Trophoblast cell (in vitro differentiated cells and primary cell): Measurements from ENCODE around the gene GSN.
"Not testable (repeated sequence)": the region's sequence is repeated elsewhere in the genome, so short reads cannot be mapped to it uniquely, and the experiment has no call there.

Experiments
- DNase-seq, 2 donors: peaks; one replicate each; pipeline ENCODE4 v3.0.0-alpha.2; 2016
- H2AFZ ChIP-seq: 2 replicates; pipeline ENCODE4 v1.6.1; 2013; ENCODE audit warnings: low read length, moderate library complexity, mild to moderate bottlenecking; ENCODE audit not compliant: insufficient read depth, poor library complexity
- H2AK5ac ChIP-seq: 2 replicates; pipeline ENCODE4 v1.6.1; 2013; ENCODE audit warnings: mild to moderate bottlenecking, low read length
- H2BK120ac ChIP-seq: 2 replicates; pipeline ENCODE4 v1.6.1; 2013; ENCODE audit warnings: low read length, mild to moderate bottlenecking, moderate library complexity; ENCODE audit not compliant: insufficient read depth, poor library complexity
- H2BK12ac ChIP-seq: 2 replicates; pipeline ENCODE4 v1.6.1; 2013; ENCODE audit warnings: mild to moderate bottlenecking, low read length, moderate library complexity
- H2BK5ac ChIP-seq: 2 replicates; pipeline ENCODE4 v1.6.1; 2013; ENCODE audit warnings: low read length, low read depth, moderate library complexity, mild to moderate bottlenecking; ENCODE audit not compliant: poor library complexity
- H3K14ac ChIP-seq: 2 replicates; pipeline ENCODE4 v1.6.1; 2013; ENCODE audit warnings: mild to moderate bottlenecking, low read length
- H3K18ac ChIP-seq: 2 replicates; pipeline ENCODE4 v1.6.1; 2013; ENCODE audit warnings: mild to moderate bottlenecking, low read length
- H3K23ac ChIP-seq: 2 replicates; pipeline ENCODE4 v1.6.1; 2013; ENCODE audit warnings: low read length
- H3K27ac ChIP-seq: 2 replicates; pipeline ENCODE4 v1.5.1; 2013; ENCODE audit warnings: low read depth, mild to moderate bottlenecking, inconsistent platforms, low read length, moderate library complexity
- H3K27me3 ChIP-seq: 2 replicates; pipeline ENCODE4 v1.6.1; 2013; ENCODE audit warnings: inconsistent platforms, mild to moderate bottlenecking, low read length, moderate library complexity; ENCODE audit not compliant: insufficient read depth
- H3K36me3 ChIP-seq, 2 experiments: 1 replicate in 1 of 2; 2 replicates in 1 of 2; pipeline ENCODE4 v1.6.1; 2013; ENCODE audit warnings: low read length in 2 of 2, mild to moderate bottlenecking in 2 of 2, moderate library complexity in 1 of 2; ENCODE audit not compliant: insufficient read depth in 2 of 2, control insufficient read depth in 1 of 2
- H3K4ac ChIP-seq: 2 replicates; pipeline ENCODE4 v1.6.1; 2013; ENCODE audit warnings: low read depth, mild to moderate bottlenecking, low read length, moderate library complexity
- H3K4me1 ChIP-seq, 2 experiments: 1 replicate in 1 of 2; 2 replicates in 1 of 2; pipeline ENCODE4 v1.6.1; 2013; ENCODE audit warnings: low read length in 2 of 2, mild to moderate bottlenecking in 2 of 2, moderate library complexity in 1 of 2; ENCODE audit not compliant: insufficient read depth in 2 of 2, control insufficient read depth in 1 of 2
- H3K4me2 ChIP-seq: 2 replicates; pipeline ENCODE4 v1.6.1; 2013; ENCODE audit warnings: inconsistent platforms, mild to moderate bottlenecking, low read length, moderate library complexity
- H3K4me3 ChIP-seq: 2 replicates; pipeline ENCODE4 v1.5.1; 2013; ENCODE audit warnings: mild to moderate bottlenecking, low read depth, low read length, inconsistent platforms
- H3K79me1 ChIP-seq: one replicate; pipeline ENCODE4 v1.6.1; 2013; ENCODE audit warnings: low read length
- H3K79me2 ChIP-seq: 2 replicates; pipeline ENCODE4 v1.6.1; 2013; ENCODE audit warnings: low read length, mild to moderate bottlenecking; ENCODE audit not compliant: control insufficient read depth, insufficient read depth, poor library complexity
- H3K9ac ChIP-seq: 2 replicates; pipeline ENCODE4 v1.6.1; 2013; ENCODE audit warnings: mild to moderate bottlenecking, low read length
- H3K9me3 ChIP-seq: 2 replicates; pipeline ENCODE4 v1.6.1; 2013; ENCODE audit warnings: low read depth, mild to moderate bottlenecking, control low read depth, inconsistent platforms, low read length; ENCODE audit not compliant: insufficient read depth
- H4K12ac ChIP-seq: 2 replicates; pipeline ENCODE4 v1.6.1; 2013; ENCODE audit warnings: low read depth, mild to moderate bottlenecking, low read length, moderate library complexity
- H4K8ac ChIP-seq: 2 replicates; pipeline ENCODE4 v1.6.1; 2013; ENCODE audit warnings: low read depth, mild to moderate bottlenecking, low read length, moderate library complexity
- H4K91ac ChIP-seq: one replicate; pipeline ENCODE4 v1.6.1; 2013; ENCODE audit warnings: low read depth, mild to moderate bottlenecking, low read length, moderate library complexity
- WGBS: extraction: QIAGEN DNeasy Blood & Tissue Kit; methylation state at CpG from one replicate; pipeline ENCODE4 v1.1.7; 2013; ENCODE audit warnings: missing lambda C conversion rate; ENCODE audit not compliant: insufficient read length, insufficient coverage; ENCODE audit errors: extremely low coverage; 5-methylcytosine and 5-hydroxymethylcytosine counted together

GSN gene

DNA sequence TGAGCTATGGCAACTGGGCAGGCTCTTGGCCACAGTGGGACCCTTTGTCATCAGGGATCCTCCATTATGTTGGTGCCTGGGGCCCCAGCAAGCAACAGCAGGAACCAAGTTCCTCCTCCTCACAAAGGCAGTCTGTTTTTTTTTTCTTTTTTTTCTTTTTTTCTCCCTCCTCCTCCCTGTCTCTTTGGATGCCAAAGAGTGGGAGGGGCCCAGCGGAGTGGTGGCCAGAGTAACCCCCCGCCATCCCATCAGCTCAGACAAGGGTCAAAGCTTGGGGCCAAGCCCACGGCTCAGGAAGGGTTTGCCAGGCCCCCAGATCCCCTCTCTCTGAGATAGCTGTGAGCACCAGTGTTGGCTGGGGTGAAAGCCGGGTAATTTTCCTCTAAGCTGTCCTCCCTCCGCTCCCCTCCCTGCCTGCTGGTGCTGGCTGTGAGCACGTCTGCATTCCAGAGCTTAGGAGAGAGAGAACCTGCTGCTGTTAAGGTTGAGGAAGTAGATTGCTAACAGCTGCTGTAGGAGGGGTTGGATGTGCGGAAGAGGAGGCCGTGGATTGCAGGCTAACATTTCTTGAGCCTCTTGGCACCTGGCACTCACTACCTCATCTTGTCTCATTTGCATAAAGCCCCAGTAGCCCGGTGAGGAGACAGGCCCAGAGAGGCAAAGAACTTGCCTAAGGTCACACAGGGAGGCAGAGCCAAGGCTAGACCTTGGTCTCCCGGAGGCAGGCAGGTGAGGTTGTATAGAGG, 21.2 kb downstream of the GSN start:
- DNase-seq = peak; percentile 90 to 92
- peaks cover 0 to 2% of the 10 kb centered on the region in 2 experiments for H3K36me3 ChIP-seq
- H4K91ac ChIP-seq = peak overlapping the region; percentile 79
- no CpG with 5 or more reads among the region's 10 CpGs for WGBS
- H4K8ac ChIP-seq = peak overlapping the region; percentile 59
- H3K18ac ChIP-seq = peak overlapping the region; percentile 75
- peaks cover 32 to 48% of the 10 kb centered on the region in 2 experiments for H3K4me1 ChIP-seq
- H3K9me3 ChIP-seq = no peaks in the 10 kb centered on the region
- H3K27me3 ChIP-seq = no peaks in the 10 kb centered on the region
- peak overlapping the region; percentile 31 for H2BK12ac ChIP-seq
- H3K23ac ChIP-seq = no peak overlapping the region
- peak overlapping the region; percentile 67 for H2AK5ac ChIP-seq
- H3K9ac ChIP-seq = no peak overlapping the region
- H3K4me2 ChIP-seq = peak overlapping the region; percentile 26
- peak overlapping the region; percentile 62 for H2BK120ac ChIP-seq
- H3K79me1 ChIP-seq = peaks cover 37% of the 10 kb centered on the region
- no peak overlapping the region for H3K4me3 ChIP-seq
- H2AFZ ChIP-seq = peak overlapping the region; percentile 6
- peak overlapping the region; percentile 52 for H3K14ac ChIP-seq
- H3K27ac ChIP-seq = peak overlapping the region; percentile 90
- peak overlapping the region; percentile 3 for H3K4ac ChIP-seq
- no peak overlapping the region for H4K12ac ChIP-seq
- H3K79me2 ChIP-seq = peaks cover 6% of the 10 kb centered on the region
- H2BK5ac ChIP-seq = peak overlapping the region; percentile 27

DNA sequence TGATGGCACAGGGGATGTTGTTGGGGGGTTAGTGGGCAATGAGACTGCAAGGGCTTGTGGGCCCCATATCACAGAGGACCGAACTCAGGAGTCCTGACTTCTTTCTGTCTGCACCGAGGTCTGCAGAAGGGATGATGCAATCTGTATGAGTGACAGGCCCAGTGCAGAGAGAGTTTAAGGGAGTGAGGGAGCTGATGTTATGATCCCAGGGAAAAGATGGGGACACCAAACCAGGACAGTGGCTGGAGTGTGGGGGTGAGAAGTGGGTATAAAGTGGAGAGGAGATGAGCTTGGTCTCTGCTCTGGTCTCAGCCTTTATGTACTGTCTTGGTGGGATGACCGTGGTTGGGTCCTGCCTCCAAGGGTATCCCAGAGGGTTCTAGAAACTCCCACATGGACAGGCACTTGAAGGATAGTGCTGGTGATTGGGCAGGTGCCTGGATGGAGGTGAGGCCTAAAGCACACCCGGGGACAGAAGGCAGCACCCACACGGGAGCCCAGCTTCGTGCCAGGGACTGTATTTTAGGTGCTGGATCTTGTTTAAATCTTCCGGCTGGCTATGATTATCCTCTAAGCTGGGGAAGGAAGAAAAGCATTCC, 21.9 kb downstream of the GSN start:
- no peak overlapping the region for H3K4me3 ChIP-seq
- no peak overlapping the region for H3K9ac ChIP-seq
- peaks cover 37% of the 10 kb centered on the region for H3K79me1 ChIP-seq
- H3K4ac ChIP-seq = no peak overlapping the region
- peak overlapping the region; percentile 85 for H2AK5ac ChIP-seq
- no peaks in the 10 kb centered on the region for H3K9me3 ChIP-seq
- no peak for DNase-seq
- peaks cover 6% of the 10 kb centered on the region for H3K79me2 ChIP-seq
- H3K27ac ChIP-seq = peak overlapping the region; percentile 90
- no peak overlapping the region for H4K12ac ChIP-seq
- H3K27me3 ChIP-seq = no peaks in the 10 kb centered on the region
- peak overlapping the region; percentile 71 for H4K91ac ChIP-seq
- peak overlapping the region; percentile 49 for H2BK120ac ChIP-seq
- H2AFZ ChIP-seq = no peak overlapping the region
- no CpG with 5 or more reads among the region's 7 CpGs for WGBS
- H2BK12ac ChIP-seq = peak overlapping the region; percentile 31
- H3K18ac ChIP-seq = peak overlapping the region; percentile 75
- peaks cover 2% of the 10 kb centered on the region in 2 experiments for H3K36me3 ChIP-seq
- H3K4me2 ChIP-seq = peak overlapping the region; percentile 26
- peak overlapping the region; percentile 25 for H2BK5ac ChIP-seq
- H4K8ac ChIP-seq = peak overlapping the region; percentile 59
- H3K14ac ChIP-seq = peak overlapping the region; percentile 52
- H3K23ac ChIP-seq = no peak overlapping the region
- H3K4me1 ChIP-seq = peaks cover 32 to 41% of the 10 kb centered on the region in 2 experiments

DNA sequence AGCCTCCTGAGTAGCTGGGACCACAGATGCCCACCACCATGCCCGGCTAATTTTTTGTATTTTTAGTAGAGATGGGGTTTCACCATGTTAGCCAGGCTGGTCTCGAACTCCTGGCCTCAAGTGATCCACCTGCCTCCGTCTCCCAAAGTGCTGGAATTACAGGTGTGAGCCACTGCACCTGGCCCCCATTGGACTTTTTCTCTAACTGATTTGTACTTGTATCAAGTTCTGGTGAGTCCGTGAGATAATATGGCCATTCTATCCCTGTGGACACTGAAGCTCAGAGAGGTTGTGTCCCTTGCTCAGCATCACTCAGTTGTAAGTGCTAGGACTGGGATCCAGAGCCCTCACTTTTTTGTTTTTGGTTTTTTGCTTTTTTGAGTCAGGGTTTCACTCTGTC, 23.6 kb downstream of the GSN start:
- no CpG with 5 or more reads among the region's 4 CpGs for whole genome bisulfite sequencing
- not testable (repeated sequence) for H2BK120ac ChIP-seq, H4K8ac ChIP-seq, H4K12ac ChIP-seq, H3K79me2 ChIP-seq, H3K9me3 ChIP-seq, H3K4me2 ChIP-seq, H3K9ac ChIP-seq, H2AFZ ChIP-seq, H3K18ac ChIP-seq, DNase-seq, H3K27me3 ChIP-seq, H2BK5ac ChIP-seq, H2BK12ac ChIP-seq, H4K91ac ChIP-seq, H3K14ac ChIP-seq, H3K23ac ChIP-seq, H3K27ac ChIP-seq, H2AK5ac ChIP-seq, H3K4ac ChIP-seq, H3K4me3 ChIP-seq
- peaks cover 25 to 31% of the 10 kb centered on the region in 2 experiments for H3K4me1 ChIP-seq
- peaks cover 8 to 12% of the 10 kb centered on the region in 2 experiments for H3K36me3 ChIP-seq
- H3K79me1 ChIP-seq = peaks cover 27% of the 10 kb centered on the region

DNA sequence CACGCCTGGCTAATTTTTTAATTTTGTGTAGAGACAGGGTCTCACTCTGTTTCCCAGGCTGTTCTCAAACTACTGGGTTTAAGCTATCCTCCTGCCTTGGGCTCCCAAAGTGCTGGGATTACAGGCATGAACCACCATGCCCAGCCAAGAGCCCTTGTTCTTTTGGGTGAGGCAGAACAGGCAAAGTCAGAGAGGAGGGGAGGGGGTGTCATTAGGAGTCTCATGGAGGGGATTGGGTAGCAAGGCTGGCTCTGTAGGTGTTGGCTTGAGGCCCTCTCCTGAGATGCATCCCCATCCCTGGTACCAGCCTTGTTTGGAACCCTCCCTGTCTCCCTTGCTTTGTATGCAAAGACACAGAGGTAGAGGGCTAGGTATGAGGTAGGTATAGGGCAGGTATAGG, 24.1 kb downstream of the GSN start:
- no peaks in the 10 kb centered on the region for H3K9me3 ChIP-seq
- H3K4me2 ChIP-seq = no peak overlapping the region
- no peak overlapping the region for H3K18ac ChIP-seq
- H3K4me3 ChIP-seq = no peak overlapping the region
- H3K36me3 ChIP-seq = peaks cover 8 to 12% of the 10 kb centered on the region in 2 experiments
- H4K8ac ChIP-seq = no peak overlapping the region
- H3K79me2 ChIP-seq = peaks cover 4% of the 10 kb centered on the region
- H2AFZ ChIP-seq = no peak overlapping the region
- peaks cover 25 to 30% of the 10 kb centered on the region in 2 experiments for H3K4me1 ChIP-seq
- DNase-seq = no peak
- H3K14ac ChIP-seq = no peak overlapping the region
- WGBS = no CpG with 5 or more reads among the region's 1 CpG
- H2BK120ac ChIP-seq = no peak overlapping the region
- no peak overlapping the region for H3K27ac ChIP-seq
- H3K9ac ChIP-seq = no peak overlapping the region
- H3K27me3 ChIP-seq = no peaks in the 10 kb centered on the region
- H3K79me1 ChIP-seq = peaks cover 23% of the 10 kb centered on the region
- H4K91ac ChIP-seq = no peak overlapping the region
- no peak overlapping the region for H2BK12ac ChIP-seq
- no peak overlapping the region for H3K4ac ChIP-seq
- H4K12ac ChIP-seq = no peak overlapping the region
- H2AK5ac ChIP-seq = no peak overlapping the region
- H3K23ac ChIP-seq = no peak overlapping the region
- no peak overlapping the region for H2BK5ac ChIP-seq
